ENCODE results near the gene EARS2. TPM values are rescaled to one million over a fixed set of nuclear protein-coding genes. Genes with fewer than 3 reads are reported as not detected.

The EARS2 gene
- total RNA-seq, 2 experiments from 2014 or later: 16.3 to 16.4 TPM

- Mint-ChIP-seq H3K27ac (no peak overlapping the region), H3K9me3 (ENCODE audit: insufficient read depth) (no peaks in the 10 kb centered on the region), H3K36me3 (ENCODE audit: low read depth) (peaks cover 58% of the 10 kb centered on the region), H3K27me3 (ENCODE audit: low read depth) (no peaks in the 10 kb centered on the region), H3K4me1 (ENCODE audit: low read depth) (peaks cover 25% of the 10 kb centered on the region), H3K4me3 (no peak overlapping the region)
- no peak for ATAC-seq
- no peak for DNase-seq
- POLR2A ChIA-PET: interaction anchor here (0.7 kb wide), 1 partner anchor 12 kb away, joined by 3 read pairs; the partner anchor contains the start of gene GGA2
- CTCF ChIA-PET: interaction anchor here (1.4 kb wide), 2 partner anchors 34 to 75 kb away, joined by 3 to 5 read pairs; no protein-coding TSS in a partner anchor
These were observed 35.2 kb downstream of the EARS2 start for GRCh38 chr16:23521965-23522364.

- ATAC-seq: no peak
- no peaks in the 10 kb centered on the region for H3K9me3 Mint-ChIP-seq (ENCODE audit: insufficient read depth)
- no peak overlapping the region for H3K27ac Mint-ChIP-seq
- H3K36me3 Mint-ChIP-seq (ENCODE audit: low read depth): peaks cover 60% of the 10 kb centered on the region
- H3K4me1 Mint-ChIP-seq (ENCODE audit: low read depth): peaks cover 33% of the 10 kb centered on the region
- CTCF ChIA-PET: interaction anchor here (1.0 to 1.4 kb wide), 3 partner anchors 35 to 87 kb away, joined by 3 to 5 read pairs (median 5); no protein-coding TSS in a partner anchor
- POLR2A ChIA-PET: interaction anchor here (1.1 kb wide), 1 partner anchor 15 kb away, joined by 3 read pairs; no protein-coding TSS in a partner anchor
- H3K27me3 Mint-ChIP-seq (ENCODE audit: low read depth): no peaks in the 10 kb centered on the region
- no peak overlapping the region for H3K4me3 Mint-ChIP-seq
- DNase-seq: no peak
These were observed 36.0 kb downstream of the EARS2 start for GRCh38 chr16:23521037-23521743.

GRCh38 chr16:23520500-23520899 is 36.6 kb downstream of the EARS2 start:
- H3K27ac Mint-ChIP-seq: no peak overlapping the region
- H3K9me3 Mint-ChIP-seq (ENCODE audit: insufficient read depth): no peaks in the 10 kb centered on the region
- ATAC-seq: no peak
- H3K4me3 Mint-ChIP-seq: no peak overlapping the region
- no peaks in the 10 kb centered on the region for H3K27me3 Mint-ChIP-seq (ENCODE audit: low read depth)
- peaks cover 40% of the 10 kb centered on the region for H3K4me1 Mint-ChIP-seq (ENCODE audit: low read depth)
- no peak for DNase-seq
- POLR2A ChIA-PET: interaction anchor here (1.1 kb wide), 1 partner anchor 14 kb away, joined by 3 read pairs; no protein-coding TSS in a partner anchor
- peaks cover 60% of the 10 kb centered on the region for H3K36me3 Mint-ChIP-seq (ENCODE audit: low read depth)
- CTCF ChIA-PET: interaction anchor here (0.6 to 1.4 kb wide), 4 partner anchors 36 to 118 kb away, joined by 3 to 5 read pairs (median 4); no protein-coding TSS in a partner anchor

DNA sequence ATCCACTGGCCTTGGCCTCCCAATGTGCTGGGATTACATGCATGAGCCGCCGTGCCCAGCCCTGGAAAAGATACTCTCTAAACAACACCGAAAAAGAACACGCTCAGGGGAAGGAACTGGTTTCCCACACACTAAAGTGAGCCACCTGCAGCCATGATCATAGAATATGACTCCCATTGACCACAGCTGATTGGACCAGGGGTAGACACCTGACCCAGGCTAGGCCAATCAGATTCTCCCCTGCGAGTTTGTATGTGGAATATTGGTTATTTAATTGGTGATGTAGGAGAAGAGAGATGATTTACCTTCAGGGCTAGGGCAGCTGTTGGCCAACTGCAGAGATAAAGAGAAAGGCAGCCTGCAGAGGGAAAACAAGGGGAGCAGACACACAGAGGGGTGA is 37.9 kb downstream of the EARS2 start:
- ATAC-seq (no peak), DNase-seq (no peak)
- ChIA-PET CTCF (interaction anchor here (1.0 to 1.4 kb wide), 3 partner anchors 21 to 83 kb away, joined by 3 to 4 read pairs (median 4); no protein-coding TSS in a partner anchor), POLR2A (no interaction called here)
- Mint-ChIP-seq H3K4me1 (ENCODE audit: low read depth) (peaks cover 51% of the 10 kb centered on the region), H3K4me3 (no peak overlapping the region), H3K27ac (peak overlapping the region; percentile 13), H3K27me3 (ENCODE audit: low read depth) (no peaks in the 10 kb centered on the region), H3K36me3 (ENCODE audit: low read depth) (peaks cover 57% of the 10 kb centered on the region), H3K9me3 (ENCODE audit: insufficient read depth) (no peaks in the 10 kb centered on the region)

- no peaks in the 10 kb centered on the region for H3K27me3 Mint-ChIP-seq (ENCODE audit: low read depth)
- ATAC-seq (no peak), DNase-seq (no peak)
- ChIA-PET POLR2A (no interaction called here), CTCF (interaction anchor here (1.0 to 1.5 kb wide), 6 partner anchors 8 to 84 kb away, joined by 3 to 4 read pairs (median 4); partner anchors contain the start of gene GGA2)
- peaks cover 52% of the 10 kb centered on the region for H3K36me3 Mint-ChIP-seq (ENCODE audit: low read depth)
- H3K9me3 Mint-ChIP-seq (ENCODE audit: insufficient read depth): no peaks in the 10 kb centered on the region
- peak overlapping the region; percentile 63 for H3K27ac Mint-ChIP-seq
- H3K4me3 Mint-ChIP-seq: no peak overlapping the region
- peaks cover 58% of the 10 kb centered on the region for H3K4me1 Mint-ChIP-seq (ENCODE audit: low read depth)
These were observed 38.7 kb downstream of the EARS2 start for GRCh38 chr16:23518435-23518891.

- ChIA-PET POLR2A (interaction anchor here (0.5 to 1.7 kb wide), 3 partner anchors 12 to 1918 kb away, joined by 3 to 5 read pairs (median 4); no protein-coding TSS in a partner anchor), CTCF (interaction anchor here (1.1 kb wide), 1 partner anchor 43 kb away, joined by 4 read pairs; no protein-coding TSS in a partner anchor)
- Mint-ChIP-seq H3K27ac (peak overlapping the region; percentile 33), H3K9me3 (ENCODE audit: insufficient read depth) (no peaks in the 10 kb centered on the region), H3K27me3 (ENCODE audit: low read depth) (no peaks in the 10 kb centered on the region), H3K4me3 (no peak overlapping the region), H3K36me3 (ENCODE audit: low read depth) (peaks cover 40% of the 10 kb centered on the region), H3K4me1 (ENCODE audit: low read depth) (peaks cover 70% of the 10 kb centered on the region)
- peak; percentile 44 for DNase-seq
- ATAC-seq: no peak
These were observed 40.6 kb downstream of the EARS2 start for GRCh38 chr16:23516366-23517137.

DNA sequence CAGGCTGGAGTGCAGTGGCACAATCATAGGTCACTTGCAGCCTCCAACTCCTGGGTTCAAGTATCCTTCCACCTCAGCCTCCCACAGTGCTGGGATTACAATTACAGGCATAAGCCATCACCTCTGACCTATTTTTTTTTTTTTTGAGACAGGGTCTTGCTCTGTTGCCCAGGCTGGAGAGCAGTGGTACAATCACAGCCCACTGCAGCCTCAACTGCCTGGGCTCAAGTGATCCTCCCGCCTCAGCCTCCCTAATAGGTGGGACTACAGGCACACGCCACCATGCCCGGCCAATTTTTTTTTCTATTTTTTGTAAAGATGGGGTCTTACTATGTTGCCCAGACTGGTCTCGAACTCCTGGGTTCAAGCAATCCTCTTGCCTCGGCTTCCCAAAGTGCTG is 41.3 kb downstream of the EARS2 start:
- H3K4me3 Mint-ChIP-seq: no peak overlapping the region
- H3K27ac Mint-ChIP-seq: peak overlapping the region; percentile 80
- POLR2A ChIA-PET: interaction anchor here (0.6 to 1.7 kb wide), 2 partner anchors 12 to 62 kb away, joined by 3 to 5 read pairs; no protein-coding TSS in a partner anchor
- CTCF ChIA-PET: interaction anchor here (0.7 to 1.5 kb wide), 3 partner anchors 14 to 80 kb away, joined by 3 to 4 read pairs (median 3); no protein-coding TSS in a partner anchor
- ATAC-seq (no peak), DNase-seq (no peak)
- H3K4me1 Mint-ChIP-seq (ENCODE audit: low read depth): peaks cover 73% of the 10 kb centered on the region
- peaks cover 35% of the 10 kb centered on the region for H3K36me3 Mint-ChIP-seq (ENCODE audit: low read depth)
- no peaks in the 10 kb centered on the region for H3K9me3 Mint-ChIP-seq (ENCODE audit: insufficient read depth)
- no peaks in the 10 kb centered on the region for H3K27me3 Mint-ChIP-seq (ENCODE audit: low read depth)

GRCh38 chr16:23514381-23515152 is 42.6 kb downstream of the EARS2 start:
- H3K4me1 Mint-ChIP-seq (ENCODE audit: low read depth): peaks cover 74% of the 10 kb centered on the region
- H3K36me3 Mint-ChIP-seq (ENCODE audit: low read depth): peaks cover 31% of the 10 kb centered on the region
- H3K27ac Mint-ChIP-seq: peak overlapping the region; percentile 75
- DNase-seq (peak; percentile 80), ATAC-seq (peak; percentile 63)
- CTCF ChIA-PET: interaction anchor here (1.0 to 1.5 kb wide), 3 partner anchors 15 to 82 kb away, joined by 3 to 5 read pairs (median 4); no protein-coding TSS in a partner anchor
- POLR2A ChIA-PET: interaction anchor here (1.3 kb wide), 1 partner anchor 10 kb away, joined by 4 read pairs; no protein-coding TSS in a partner anchor
- H3K4me3 Mint-ChIP-seq: peak overlapping the region; percentile 45
- H3K27me3 Mint-ChIP-seq (ENCODE audit: low read depth): no peaks in the 10 kb centered on the region
- H3K9me3 Mint-ChIP-seq (ENCODE audit: insufficient read depth): no peaks in the 10 kb centered on the region

DNA sequence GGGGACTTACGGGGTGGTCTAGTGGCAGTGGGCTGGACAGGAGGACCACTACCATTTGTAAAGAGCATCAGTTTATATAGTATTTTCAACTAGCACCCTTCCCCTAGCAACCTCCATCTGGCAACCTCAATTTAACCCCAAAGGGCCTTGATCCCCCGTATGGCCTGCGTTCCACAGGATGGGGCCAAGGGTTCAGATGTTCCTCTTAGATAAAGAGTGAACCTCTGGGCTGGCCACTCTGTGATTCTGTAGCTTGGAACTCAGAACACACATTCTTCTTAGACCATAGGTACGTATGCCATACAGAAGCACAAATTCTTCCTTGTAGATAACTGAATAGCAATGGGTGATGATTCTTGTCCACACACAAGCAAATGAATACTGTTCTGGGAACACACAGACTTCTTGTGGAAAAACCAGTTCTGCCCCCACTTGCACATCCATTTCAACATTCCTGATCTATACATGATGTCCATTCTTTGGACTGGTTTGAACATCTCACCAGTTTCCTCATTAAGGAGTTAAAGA is 44.9 kb downstream of the EARS2 start:
- H3K27ac Mint-ChIP-seq: no peak overlapping the region
- peaks cover 31% of the 10 kb centered on the region for H3K36me3 Mint-ChIP-seq (ENCODE audit: low read depth)
- no peak for ATAC-seq
- ChIA-PET POLR2A (interaction anchor here (0.6 kb wide), 1 partner anchor 335 kb away, joined by 3 read pairs; no protein-coding TSS in a partner anchor), CTCF (interaction anchor here (0.6 kb wide), 1 partner anchor 556 kb away, joined by 4 read pairs; no protein-coding TSS in a partner anchor)
- DNase-seq: no peak
- no peaks in the 10 kb centered on the region for H3K9me3 Mint-ChIP-seq (ENCODE audit: insufficient read depth)
- H3K4me3 Mint-ChIP-seq: no peak overlapping the region
- peaks cover 70% of the 10 kb centered on the region for H3K4me1 Mint-ChIP-seq (ENCODE audit: low read depth)
- H3K27me3 Mint-ChIP-seq (ENCODE audit: low read depth): no peaks in the 10 kb centered on the region

DNA sequence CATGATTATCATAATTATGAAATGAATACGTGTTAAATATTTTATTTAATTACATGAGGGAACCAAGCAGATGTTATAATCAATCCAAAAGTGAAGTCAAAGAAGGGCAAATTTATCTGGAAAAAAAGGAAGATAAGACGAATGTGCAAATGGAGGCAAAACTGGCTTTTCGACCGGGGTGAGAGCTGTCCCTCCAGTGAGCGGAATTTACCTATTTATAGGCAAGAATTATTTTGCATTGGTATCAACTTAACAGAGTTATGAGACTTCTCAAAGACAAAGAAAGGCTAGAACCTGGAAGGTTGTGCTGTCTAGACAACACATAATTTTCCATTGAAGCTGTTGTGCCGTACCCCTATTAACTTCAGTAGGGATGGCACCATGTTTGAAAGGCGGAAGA is 45.4 kb downstream of the EARS2 start:
- Mint-ChIP-seq H3K36me3 (ENCODE audit: low read depth) (peaks cover 34% of the 10 kb centered on the region), H3K4me1 (ENCODE audit: low read depth) (peaks cover 71% of the 10 kb centered on the region), H3K4me3 (peak overlapping the region; percentile 51), H3K9me3 (ENCODE audit: insufficient read depth) (no peaks in the 10 kb centered on the region), H3K27ac (no peak overlapping the region), H3K27me3 (ENCODE audit: low read depth) (no peaks in the 10 kb centered on the region)
- ChIA-PET CTCF (interaction anchor here (0.6 kb wide), 1 partner anchor 556 kb away, joined by 4 read pairs; no protein-coding TSS in a partner anchor), POLR2A (interaction anchor here (0.6 kb wide), 1 partner anchor 1155 kb away, joined by 4 read pairs; no protein-coding TSS in a partner anchor)
- DNase-seq: no peak
- no peak for ATAC-seq
